NB4 (cell line): Measurements from ENCODE around the gene LINC01488.
A peak's percentile ranks its signal among the peaks of the same experiment; 100 is the strongest.

ENCODE experiments used
- DNase-seq: peaks from one replicate; pipeline ENCODE4 v3.0.0; 2010; ENCODE audit warnings: low read depth
- H3K4me3 ChIP-seq: one replicate; pipeline ENCODE4 v1.5.1; 2011; ENCODE audit warnings: mild to moderate bottlenecking, low read depth, low read length, moderate library complexity
- CTCF ChIP-seq: IDR thresholded peaks from one replicate; pipeline ENCODE4 v1.5.1; 2012; ENCODE audit warnings: low read depth, low read length
- MYC ChIP-seq: IDR thresholded peaks from 2 replicates; pipeline ENCODE4 v1.6.1; 2011; ENCODE audit warnings: low read depth, low read length
- POLR2A ChIP-seq: IDR thresholded peaks from 2 replicates; pipeline ENCODE4 v1.6.1; 2011; ENCODE audit warnings: mild to moderate bottlenecking; ENCODE audit not compliant: insufficient read length; ENCODE audit errors: extremely low read depth
- TF ChIP-seq, protein P1 (sequence below): IDR thresholded peaks from 2 replicates; pipeline ENCODE4 v1.6.1; 2011; ENCODE audit warnings: low read depth, low read length

Gene LINC01488

DNA sequence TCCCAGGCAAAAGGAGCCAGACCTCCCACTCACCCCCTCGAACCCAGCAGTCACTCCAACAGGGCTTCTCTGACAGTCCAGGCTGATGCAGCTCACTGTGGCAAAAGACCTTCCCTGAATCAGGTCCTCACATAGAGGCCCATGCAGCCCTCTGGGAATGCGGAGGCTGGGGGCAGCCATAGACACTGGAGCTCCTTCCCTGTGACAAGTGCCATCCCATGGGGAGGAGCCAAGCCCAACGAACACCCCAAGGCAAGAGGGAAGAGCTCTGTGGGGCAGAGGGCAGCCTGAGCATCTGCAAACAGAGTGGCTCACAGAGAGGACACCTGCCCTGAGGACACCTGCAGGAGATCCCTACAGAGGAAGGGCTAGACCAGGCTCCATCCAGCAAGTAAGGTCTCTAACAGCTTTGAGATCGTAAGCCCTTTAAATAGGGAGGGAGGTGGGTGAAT, at the start of gene LINC01488:
LINC01488 (plus strand) TSS at position 271 of the 452 bp plus-strand sequence.
- DNase-seq = no peak
- H3K4me3 ChIP-seq = no peak within 1 kb of the TSS
- TF ChIP-seq CTCF (no peak), POLR2A (no peak), MYC (no peak)
- TF ChIP-seq, protein P1, sequence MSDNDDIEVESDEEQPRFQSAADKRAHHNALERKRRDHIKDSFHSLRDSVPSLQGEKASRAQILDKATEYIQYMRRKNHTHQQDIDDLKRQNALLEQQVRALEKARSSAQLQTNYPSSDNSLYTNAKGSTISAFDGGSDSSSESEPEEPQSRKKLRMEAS = no peak

- no peak overlapping the region for H3K4me3 ChIP-seq
- no peak for DNase-seq
- no peak for TF ChIP-seq POLR2A
- no peak for TF ChIP-seq CTCF
- no peak for TF ChIP-seq MYC
- TF ChIP-seq, protein P1 = no peak
Measured at GRCh38 chr11:69431893-69432738, 49.3 kb upstream of the LINC01488 start.

GRCh38 chr11:69433741-69434140, 47.7 kb upstream of the LINC01488 start:
- H3K4me3 ChIP-seq = no peak overlapping the region
- TF ChIP-seq, protein P1 = no peak
- TF ChIP-seq CTCF = no peak
- TF ChIP-seq MYC = no peak
- no peak for TF ChIP-seq POLR2A
- no peak for DNase-seq

GRCh38 chr11:69434471-69434931, 47.0 kb upstream of the LINC01488 start:
- no peak for DNase-seq
- TF ChIP-seq MYC (no peak), POLR2A (no peak), CTCF (no peak)
- TF ChIP-seq, protein P1 = no peak
- H3K4me3 ChIP-seq = no peak overlapping the region

GRCh38 chr11:69435161-69435986, 46.1 kb upstream of the LINC01488 start:
- peak; percentile 81 for DNase-seq
- no peak overlapping the region for H3K4me3 ChIP-seq
- TF ChIP-seq MYC (peak; percentile 45; the same call in 1 of the 2 replicates), POLR2A (no peak), CTCF (no peak)
- TF ChIP-seq, protein P1 = no peak
